ENCODE measurements around the gene CASZ1. TPM values are rescaled to one million over a fixed set of nuclear protein-coding genes. Genes with fewer than 3 reads are reported as not detected.

The CASZ1 gene
- total and polyA plus RNA-seq, 2 donors (not counting 1 experiment from before 2014, with no cell fraction given): 0.34 to 0.50 TPM

GRCh38 chr1:10651389-10651766, 145.1 kb downstream of the CASZ1 start:
- no peaks in the 10 kb centered on the region for H4K20me1 ChIP-seq (ENCODE audit: control insufficient read depth, extremely low read depth, insufficient read depth, low read length)
- no peaks in the 10 kb centered on the region for H3K27me3 ChIP-seq (ENCODE audit: control insufficient read depth, insufficient read depth, low read length)
- no peaks in the 10 kb centered on the region for H3K36me3 ChIP-seq (ENCODE audit: control insufficient read depth, insufficient read depth, low read length)
- DNase-seq (ENCODE audit: low read depth in 2 of 2): peak; percentile 12 to 25
- no peak for TF ChIP-seq EZH2 (IDR thresholded peaks at IDR 0.05; ENCODE audit: low read length, missing control alignments)
- no peak overlapping the region for H3K9ac ChIP-seq (ENCODE audit: insufficient read depth, low read length)
- no peak overlapping the region for H3K4me2 ChIP-seq (ENCODE audit: extremely low read depth, insufficient read depth, low read length)
- H3K4me1 ChIP-seq (ENCODE audit: control insufficient read depth, extremely low read depth, insufficient read depth, low read length): no peaks in the 10 kb centered on the region
- no peaks in the 10 kb centered on the region for H3K9me3 ChIP-seq (ENCODE audit: control insufficient read depth, insufficient read depth, low read depth, low read length)
- H3K27ac ChIP-seq (ENCODE audit: insufficient read depth, low read length): no peak overlapping the region
- H2AFZ ChIP-seq (ENCODE audit: low read length): no peak overlapping the region
- no peak overlapping the region for H3K4me3 ChIP-seq (replicated peaks in 1 of 4; ENCODE audit: control extremely low read depth in 1 of 4, insufficient read depth in 1 of 4, low read depth in 3 of 4, low read length in 4 of 4)
- H3K79me2 ChIP-seq (ENCODE audit: control insufficient read depth, insufficient read depth, low read length): no peaks in the 10 kb centered on the region

DNA sequence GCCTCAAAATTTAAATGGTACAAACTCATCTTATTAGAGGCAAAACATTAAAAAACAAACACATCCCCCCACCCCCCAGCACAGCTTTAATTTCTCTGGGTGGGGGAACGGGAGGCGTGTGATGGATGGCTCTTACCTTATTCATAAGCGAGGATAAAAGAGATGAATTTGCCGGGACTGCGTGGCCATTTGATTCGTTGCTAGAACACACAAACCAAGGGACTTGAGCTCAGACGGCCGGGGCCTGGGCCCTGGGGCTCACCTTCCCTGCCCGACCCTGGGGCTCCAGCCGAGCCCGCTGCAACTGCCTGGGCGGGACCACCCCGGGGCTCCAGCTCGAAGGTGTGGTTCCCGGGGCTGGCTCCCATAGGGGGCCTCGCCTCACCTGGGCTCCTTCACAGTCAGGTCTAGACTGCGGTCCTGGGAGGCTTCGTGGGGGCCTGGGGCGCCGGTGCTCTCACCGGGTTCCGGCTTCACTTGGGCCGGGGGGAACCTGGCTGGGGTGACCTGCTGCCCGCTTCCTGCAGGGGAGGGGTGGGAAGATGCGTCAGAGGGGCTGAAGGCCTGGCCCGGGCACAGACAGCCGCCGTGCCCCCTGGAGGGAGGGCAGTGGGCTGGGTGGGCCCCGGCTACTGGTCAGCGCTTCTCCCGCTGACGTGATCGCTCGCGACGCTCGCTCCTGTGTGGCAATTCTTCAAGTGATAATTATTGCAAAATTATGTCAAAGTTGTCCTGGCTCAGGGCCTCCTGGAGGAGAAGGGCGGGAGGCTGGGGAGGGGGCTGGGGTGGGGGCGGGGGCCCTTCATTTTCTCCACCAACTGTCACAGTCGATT, 145.7 kb downstream of the CASZ1 start:
- no peaks in the 10 kb centered on the region for H3K9me3 ChIP-seq (ENCODE audit: control insufficient read depth, insufficient read depth, low read depth, low read length)
- H3K36me3 ChIP-seq (ENCODE audit: control insufficient read depth, insufficient read depth, low read length): no peaks in the 10 kb centered on the region
- H3K79me2 ChIP-seq (ENCODE audit: control insufficient read depth, insufficient read depth, low read length): no peaks in the 10 kb centered on the region
- H3K4me3 ChIP-seq (replicated peaks in 1 of 4; ENCODE audit: control extremely low read depth in 1 of 4, insufficient read depth in 1 of 4, low read depth in 3 of 4, low read length in 4 of 4): no peak overlapping the region
- no peaks in the 10 kb centered on the region for H3K27me3 ChIP-seq (ENCODE audit: control insufficient read depth, insufficient read depth, low read length)
- no peak overlapping the region for H3K4me2 ChIP-seq (ENCODE audit: extremely low read depth, insufficient read depth, low read length)
- H3K27ac ChIP-seq (ENCODE audit: insufficient read depth, low read length): no peak overlapping the region
- H4K20me1 ChIP-seq (ENCODE audit: control insufficient read depth, extremely low read depth, insufficient read depth, low read length): no peaks in the 10 kb centered on the region
- H3K9ac ChIP-seq (ENCODE audit: insufficient read depth, low read length): no peak overlapping the region
- DNase-seq (ENCODE audit: low read depth in 2 of 2): peak in 1 of 2 donors; percentile 14
- no peak for TF ChIP-seq CTCF (conservative IDR thresholded peaks at IDR 0.05 in 1 of 2, IDR thresholded peaks at IDR 0.05 in 1 of 2; ENCODE audit: low read depth in 1 of 2, low read length in 2 of 2)
- TF ChIP-seq EZH2 (IDR thresholded peaks at IDR 0.05; ENCODE audit: low read length, missing control alignments): no peak
- no peaks in the 10 kb centered on the region for H3K4me1 ChIP-seq (ENCODE audit: control insufficient read depth, extremely low read depth, insufficient read depth, low read length)
- no peak overlapping the region for H2AFZ ChIP-seq (ENCODE audit: low read length)

DNA sequence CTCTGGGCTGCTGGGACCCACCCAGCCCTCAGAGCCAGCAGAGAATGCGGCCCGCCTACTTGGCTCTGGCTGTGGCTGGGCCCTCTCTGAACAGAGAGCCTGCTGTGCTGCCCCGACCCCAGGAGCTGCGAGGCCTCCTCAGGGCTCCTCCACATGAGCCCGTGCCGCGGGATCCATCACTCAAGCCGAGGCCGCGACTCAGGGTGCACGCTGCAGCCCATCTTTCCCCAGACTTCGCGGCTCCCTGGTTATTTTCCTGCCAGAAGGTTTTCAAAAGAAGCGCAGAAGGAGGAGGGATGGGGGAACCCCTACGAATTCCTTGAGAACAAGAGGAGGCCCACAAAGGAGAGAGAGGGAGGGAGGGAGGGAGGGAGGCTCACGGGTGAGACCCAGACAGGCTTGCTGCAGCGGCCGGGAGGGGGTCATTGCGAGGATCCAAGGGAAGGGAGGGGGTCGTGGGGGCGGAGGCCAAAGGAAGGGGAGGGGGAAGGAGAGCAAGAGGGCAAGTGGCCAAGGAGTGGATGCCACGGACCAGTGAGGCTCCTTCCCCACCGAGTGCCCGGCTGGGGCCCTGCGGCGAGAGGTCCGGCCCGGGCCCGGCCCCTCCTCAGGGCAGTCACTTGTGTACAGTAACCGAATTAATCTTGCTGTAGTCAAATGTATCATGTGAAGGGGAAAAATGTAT, 146.8 kb downstream of the CASZ1 start:
- Histone ChIP-seq H3K27ac (ENCODE audit: insufficient read depth, low read length) (no peak overlapping the region), H3K27me3 (ENCODE audit: control insufficient read depth, insufficient read depth, low read length) (no peaks in the 10 kb centered on the region), H3K4me3 (replicated peaks in 1 of 4; ENCODE audit: control extremely low read depth in 1 of 4, insufficient read depth in 1 of 4, low read depth in 3 of 4, low read length in 4 of 4) (no peak overlapping the region), H3K36me3 (ENCODE audit: control insufficient read depth, insufficient read depth, low read length) (no peaks in the 10 kb centered on the region), H3K9me3 (ENCODE audit: control insufficient read depth, insufficient read depth, low read depth, low read length) (no peaks in the 10 kb centered on the region), H3K9ac (ENCODE audit: insufficient read depth, low read length) (no peak overlapping the region), H4K20me1 (ENCODE audit: control insufficient read depth, extremely low read depth, insufficient read depth, low read length) (no peaks in the 10 kb centered on the region), H3K4me2 (ENCODE audit: extremely low read depth, insufficient read depth, low read length) (no peak overlapping the region), H2AFZ (ENCODE audit: low read length) (no peak overlapping the region), H3K79me2 (ENCODE audit: control insufficient read depth, insufficient read depth, low read length) (no peaks in the 10 kb centered on the region), H3K4me1 (ENCODE audit: control insufficient read depth, extremely low read depth, insufficient read depth, low read length) (no peaks in the 10 kb centered on the region)
- no peak for TF ChIP-seq EZH2 (IDR thresholded peaks at IDR 0.05; ENCODE audit: low read length, missing control alignments)
- TF ChIP-seq CTCF (conservative IDR thresholded peaks at IDR 0.05 in 1 of 2, IDR thresholded peaks at IDR 0.05 in 1 of 2; ENCODE audit: low read depth in 1 of 2, low read length in 2 of 2): no peak
- DNase-seq (ENCODE audit: low read depth in 2 of 2): no peak
